Activated CD8-positive, alpha-beta T cell treated with anti-CD3 and anti-CD28 coated beads for 36 hours (primary cell): ENCODE measurements around the gene RIBC2. TPM values are rescaled to one million over a fixed set of nuclear protein-coding genes. Genes with fewer than 3 reads are reported as not detected.
"Not testable (repeated sequence)": the region's sequence is repeated elsewhere in the genome, so short reads cannot be mapped to it uniquely, and the experiment has no call there.

ENCODE experiments used
- ATAC-seq: fragments of 200-7000 bp; cut with Tn5 transposase; one replicate; pipeline ENCODE4 v1.10.0; 2021; ENCODE audit warnings: mild to moderate bottlenecking, moderate library complexity
- CTCF ChIA-PET: fragments of 350-600 bp; sonication (Branson Sonifier 250); formaldehyde crosslinking; loops from one replicate; lab custom pipeline; 2021; ENCODE audit warnings: antibody characterized with exemption; lab: Charles Lee
- POLR2A ChIA-PET: fragments of 350-600 bp; sonication (Branson Sonifier 250); formaldehyde crosslinking; loops from one replicate; lab custom pipeline; 2021; ENCODE audit warnings: antibody characterized with exemption; lab: Charles Lee
- DNase-seq: peaks from one replicate; pipeline ENCODE4 v3.0.0-alpha.2; 2020
- H3K27ac Mint-ChIP-seq: one replicate; pipeline ENCODE4 v1.8.0; 2021; ENCODE audit warnings: mild to moderate bottlenecking, mixed read lengths
- H3K27me3 Mint-ChIP-seq: one replicate; pipeline ENCODE4 v1.8.0; 2021; ENCODE audit warnings: mixed read lengths
- H3K36me3 Mint-ChIP-seq: one replicate; pipeline ENCODE4 v1.8.0; 2021; ENCODE audit warnings: low read depth, mixed read lengths
- H3K4me1 Mint-ChIP-seq: one replicate; pipeline ENCODE4 v1.8.0; 2021; ENCODE audit warnings: low read depth, mixed read lengths
- H3K4me3 Mint-ChIP-seq: one replicate; pipeline ENCODE4 v1.8.0; 2021; ENCODE audit warnings: mild to moderate bottlenecking, moderate library complexity, mixed read lengths
- H3K9me3 Mint-ChIP-seq: one replicate; pipeline ENCODE4 v1.8.0; 2021; ENCODE audit warnings: mixed read lengths
- intact Hi-C: fragments of 100-400 bp; cut with micrococcal nuclease; formaldehyde crosslinking; loops from one replicate; pipeline ENCODE4 v1.10.0; 2022
- total RNA-seq, 2 experiments: library from RNA; stranded (reverse); gene quantifications; one replicate each; pipeline ENCODE4 v1.2.3, GENCODE V29; 2021
- TF ChIP-seq, protein P1 (sequence below): fragments of 200-600 bp; IDR thresholded peaks from one replicate; pipeline ENCODE4 v1.8.0; 2022; ENCODE audit warnings: antibody characterized with exemption, mild to moderate bottlenecking

The RIBC2 gene
- total RNA-seq, 2 experiments from 2014 or later, result 9.5 to 10.4 TPM

GRCh38 chr22:45445031-45445710 lies 31.7 kb downstream of the RIBC2 start:
- Mint-ChIP-seq H3K9me3 (no peaks in the 10 kb centered on the region), H3K36me3 (no peaks in the 10 kb centered on the region), H3K4me1 (peaks cover 10% of the 10 kb centered on the region), H3K4me3 (no peak overlapping the region), H3K27ac (no peak overlapping the region), H3K27me3 (peaks cover 2% of the 10 kb centered on the region)
- DNase-seq, result no peak
- TF ChIP-seq, protein P1, sequence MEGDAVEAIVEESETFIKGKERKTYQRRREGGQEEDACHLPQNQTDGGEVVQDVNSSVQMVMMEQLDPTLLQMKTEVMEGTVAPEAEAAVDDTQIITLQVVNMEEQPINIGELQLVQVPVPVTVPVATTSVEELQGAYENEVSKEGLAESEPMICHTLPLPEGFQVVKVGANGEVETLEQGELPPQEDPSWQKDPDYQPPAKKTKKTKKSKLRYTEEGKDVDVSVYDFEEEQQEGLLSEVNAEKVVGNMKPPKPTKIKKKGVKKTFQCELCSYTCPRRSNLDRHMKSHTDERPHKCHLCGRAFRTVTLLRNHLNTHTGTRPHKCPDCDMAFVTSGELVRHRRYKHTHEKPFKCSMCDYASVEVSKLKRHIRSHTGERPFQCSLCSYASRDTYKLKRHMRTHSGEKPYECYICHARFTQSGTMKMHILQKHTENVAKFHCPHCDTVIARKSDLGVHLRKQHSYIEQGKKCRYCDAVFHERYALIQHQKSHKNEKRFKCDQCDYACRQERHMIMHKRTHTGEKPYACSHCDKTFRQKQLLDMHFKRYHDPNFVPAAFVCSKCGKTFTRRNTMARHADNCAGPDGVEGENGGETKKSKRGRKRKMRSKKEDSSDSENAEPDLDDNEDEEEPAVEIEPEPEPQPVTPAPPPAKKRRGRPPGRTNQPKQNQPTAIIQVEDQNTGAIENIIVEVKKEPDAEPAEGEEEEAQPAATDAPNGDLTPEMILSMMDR, result no peak
- no peak for ATAC-seq
- intact Hi-C loops, result loop anchor here (10.0 kb wide), 1 partner anchor 110 kb away; no protein-coding TSS in a partner anchor
- CTCF ChIA-PET, result interaction anchor here (0.5 kb wide), 1 partner anchor 12 kb away, joined by 3 read pairs; no protein-coding TSS in a partner anchor
- POLR2A ChIA-PET, result no interaction called here

GRCh38 chr22:45446216-45446615 lies 32.7 kb downstream of the RIBC2 start:
- ChIA-PET POLR2A (no interaction called here), CTCF (no interaction called here)
- no peak overlapping the region for H3K4me3 Mint-ChIP-seq
- intact Hi-C loops, result loop anchor here (10.0 kb wide), 1 partner anchor 109 kb away; no protein-coding TSS in a partner anchor
- no peaks in the 10 kb centered on the region for H3K36me3 Mint-ChIP-seq
- TF ChIP-seq, protein P1, result no peak
- H3K27ac Mint-ChIP-seq, result no peak overlapping the region
- H3K27me3 Mint-ChIP-seq, result peaks cover 1% of the 10 kb centered on the region
- no peak for DNase-seq
- no peak for ATAC-seq
- H3K4me1 Mint-ChIP-seq, result peaks cover 1% of the 10 kb centered on the region
- H3K9me3 Mint-ChIP-seq, result no peaks in the 10 kb centered on the region

GRCh38 chr22:45447596-45447995 lies 34.1 kb downstream of the RIBC2 start:
- H3K27ac Mint-ChIP-seq, ATAC-seq, H3K9me3 Mint-ChIP-seq, H3K4me1 Mint-ChIP-seq, H3K4me3 Mint-ChIP-seq, DNase-seq, POLR2A ChIA-PET, CTCF ChIA-PET, H3K36me3 Mint-ChIP-seq, H3K27me3 Mint-ChIP-seq: not testable (repeated sequence)
- intact Hi-C loops, result loop anchor here (10.0 kb wide), 1 partner anchor 107 kb away; no protein-coding TSS in a partner anchor

DNA sequence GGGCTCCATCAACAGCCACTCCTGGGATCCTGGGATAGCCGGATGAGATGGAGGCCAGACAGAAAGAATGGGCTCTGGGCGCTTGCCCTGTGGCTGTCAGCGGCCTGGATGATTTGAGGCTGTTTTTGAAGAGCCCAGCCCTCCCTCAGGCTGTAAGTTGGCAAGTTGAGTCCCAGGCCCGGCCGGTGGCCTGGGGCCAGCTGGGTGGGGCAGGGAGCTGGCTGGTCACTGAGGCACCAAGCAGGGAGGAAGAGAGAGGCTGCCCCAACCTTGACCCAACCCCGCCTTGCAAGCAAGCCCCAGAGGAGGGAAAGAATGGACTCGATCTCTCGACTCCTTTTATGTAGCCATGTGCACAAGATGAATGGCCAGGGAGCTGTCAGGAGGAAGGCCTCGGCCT lies 34.9 kb downstream of the RIBC2 start:
- TF ChIP-seq, protein P1, result no peak
- Mint-ChIP-seq H3K27ac (no peak overlapping the region), H3K4me1 (no peaks in the 10 kb centered on the region), H3K9me3 (no peaks in the 10 kb centered on the region), H3K36me3 (no peaks in the 10 kb centered on the region), H3K4me3 (no peak overlapping the region), H3K27me3 (no peaks in the 10 kb centered on the region)
- no peak for DNase-seq
- POLR2A ChIA-PET, result no interaction called here
- no peak for ATAC-seq
- CTCF ChIA-PET, result no interaction called here
- intact Hi-C loops, result loop anchor here (10.0 kb wide), 1 partner anchor 106 kb away; no protein-coding TSS in a partner anchor

DNA sequence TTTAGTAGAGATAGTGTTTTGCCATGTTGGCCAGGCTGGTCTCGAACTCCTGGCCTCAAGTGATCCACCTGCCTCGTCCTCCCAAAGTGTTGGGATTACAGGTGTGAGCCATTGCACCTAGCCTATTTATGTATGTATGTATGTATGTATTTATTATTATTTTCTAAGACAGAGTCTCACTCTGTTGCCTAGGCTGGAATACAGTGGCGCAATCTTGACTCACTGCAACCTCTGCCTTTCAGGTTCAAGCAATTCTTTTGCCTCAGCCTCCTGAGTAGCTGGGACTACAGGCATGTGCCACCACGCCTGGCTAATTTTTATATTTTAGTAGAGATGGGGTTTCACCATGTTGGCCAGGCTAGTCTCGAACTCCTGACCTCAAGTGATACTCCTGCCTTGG lies 35.9 kb downstream of the RIBC2 start:
- H3K4me1 Mint-ChIP-seq, ATAC-seq, H3K36me3 Mint-ChIP-seq, H3K4me3 Mint-ChIP-seq, H3K27ac Mint-ChIP-seq, DNase-seq, POLR2A ChIA-PET, H3K27me3 Mint-ChIP-seq, H3K9me3 Mint-ChIP-seq: not testable (repeated sequence)
- intact Hi-C loops, result loop anchor here (10.0 kb wide), 1 partner anchor 105 kb away; no protein-coding TSS in a partner anchor
- CTCF ChIA-PET, result interaction anchor here (1.6 kb wide), 1 partner anchor 8 kb away, joined by 4 read pairs; no protein-coding TSS in a partner anchor
